Right lobe of liver (tissue), 6 donors: ENCODE measurements around the gene PCDHGA2. TPM values are rescaled to one million over a fixed set of nuclear protein-coding genes. Genes with fewer than 3 reads are reported as not detected.
A peak's percentile ranks its signal among the peaks of the same experiment; 100 is the strongest.
"Not testable (repeated sequence)": the region's sequence is repeated elsewhere in the genome, so short reads cannot be mapped to it uniquely, and the experiment has no call there.

ENCODE experiments used
- ATAC-seq, 4 donors: fragments of 200-7000 bp; cut with Tn5 transposase; one replicate each; pipeline ENCODE4 v1.9.1; 2020; ENCODE audit warnings: mild to moderate bottlenecking in 4 of 4, moderate library complexity in 4 of 4
- DNase-seq, 3 donors: peaks; one replicate each; pipeline ENCODE4 v3.0.0-alpha.2; 2020
- H3K27ac ChIP-seq, 3 donors: fragments of 200-600 bp; one replicate each; pipeline ENCODE4 v1.8.0; 2022
- H3K27me3 ChIP-seq, 2 donors: fragments of 200-600 bp; one replicate each; pipeline ENCODE4 v1.8.0; 2022
- H3K36me3 ChIP-seq, 4 donors: fragments of 200-600 bp; sonication (generic) in 1 of 4; one replicate each; pipeline versions ENCODE4 v1.5.1 to v1.8.0; 2017 to 2022; ENCODE audit warnings: control low read depth in 1 of 4
- H3K4me1 ChIP-seq, 4 donors: fragments of 200-600 bp; sonication (generic) in 1 of 4; one replicate each; pipeline versions ENCODE4 v1.5.1 to v1.8.0; 2017 to 2022; ENCODE audit warnings: control low read depth in 1 of 4
- H3K4me3 ChIP-seq, 3 donors: fragments of 200-600 bp; one replicate each; pipeline ENCODE4 v1.8.0; 2022
- H3K9me3 ChIP-seq, 4 donors: fragments of 200-600 bp; sonication (generic) in 1 of 4; one replicate each; pipeline versions ENCODE4 v1.5.1 to v1.8.0; 2017 to 2022; ENCODE audit warnings: control low read depth in 1 of 4
- CTCF ChIP-seq, 4 donors: fragments of 200-600 bp in 3 of 4; fragments of 450-650 bp in 1 of 4; IDR thresholded peaks; one replicate each; pipeline versions ENCODE4 v1.5.1 to v1.8.0; 2016 to 2022; ENCODE audit warnings: antibody characterized with exemption in 4 of 4, mild to moderate bottlenecking in 2 of 4
- POLR2A ChIP-seq: fragments of 450-650 bp; IDR thresholded peaks from one replicate; pipeline ENCODE4 v1.6.1; 2017; ENCODE audit warnings: antibody characterized with exemption, mild to moderate bottlenecking
- WGBS: methylation state at CpG from one replicate; pipeline ENCODE4 v1.1.6; 2018; ENCODE audit warnings: low coverage, low lambda C conversion rate; ENCODE audit not compliant: insufficient coverage; ENCODE audit errors: missing lambda C conversion rate; 5-methylcytosine and 5-hydroxymethylcytosine counted together
- intact Hi-C, 2 donors: fragments of 100-400 bp; cut with DNase I; formaldehyde crosslinking; loops; one replicate each; pipeline versions ENCODE4 v1.11.2 to v1.14.1; 2022
- total RNA-seq, 6 experiments: library from RNA; depleted of rRNA in 2 of 6; stranded (reverse); fragments of >200 nt in 2 of 6; fragmentation: NEBNext Ultra II Directional in 3 of 6; extraction: Animal tissue kit (Norgen Biotek cat#: 25700) in 3 of 6; gene quantifications; one replicate each; pipeline versions ENCODE4 v1.1.0 to v1.2.4, GENCODE V29; 2016 to 2023
- donor health status: DM: no; HTN: yes; CAD: no.
- donor health status: DM: no; HTN: no; CAD: no.
- donor health status: DM: no; HTN: no; CAD: no.
- donor health status: DM: no; HTN: yes; CAD: no.
- donor health status: DM: no; HTN: yes; CAD: no.

Gene PCDHGA2
- total RNA-seq, 6 experiments from 2014 or later: 0.49 to 0.88 (median 0.57) TPM

GRCh38 chr5:141342773-141343172 lies 4.2 kb downstream of the PCDHGA2 start:
- Histone ChIP-seq H3K4me1 (no peaks in the 10 kb centered on the region), H3K27ac (no peak overlapping the region), H3K36me3 (no peaks in the 10 kb centered on the region), H3K27me3 (no peaks in the 10 kb centered on the region), H3K4me3 (no peak overlapping the region), H3K9me3 (peaks cover 0 to 4% (median 0%) of the 10 kb centered on the region in 4 donors)
- no peak for TF ChIP-seq POLR2A
- no peak for TF ChIP-seq CTCF (IDR thresholded peaks at IDR 0.05)
- intact Hi-C loops: no loop called here
- no peak for DNase-seq
- WGBS: 31% methylated on average over 1 of the region's 1 CpG
- no peak for ATAC-seq

GRCh38 chr5:141343242-141343952 lies 4.8 kb downstream of the PCDHGA2 start, which contains the start of gene PCDHGA3:
Gene PCDHGA3, plus strand, starts transcription at chr5:141343829. Its CDS starts 205 bp downstream, at chr5:141344034.
- H3K27me3 ChIP-seq: no peaks in the 10 kb centered on the region
- WGBS: 15% methylated on average over 9 of the region's 9 CpGs
- intact Hi-C loops: no loop called here
- TF ChIP-seq CTCF (IDR thresholded peaks at IDR 0.05): peak in 3 of 4 donors; percentile 13 to 22 (median 22)
- no peak for TF ChIP-seq POLR2A
- H3K4me1 ChIP-seq: no peaks in the 10 kb centered on the region
- H3K9me3 ChIP-seq: peaks cover 0 to 4% (median 0%) of the 10 kb centered on the region in 4 donors
- no peak within 1 kb of the TSS for H3K27ac ChIP-seq
- ATAC-seq (peak in 2 of 4 donors; percentile 41 to 43), DNase-seq (no peak)
- no peaks in the 10 kb centered on the region for H3K36me3 ChIP-seq
- H3K4me3 ChIP-seq: peak within 1 kb of the TSS in 2 of 3 donors; percentile 18 to 24

GRCh38 chr5:141343953-141344463 lies 5.4 kb downstream of the PCDHGA2 start:
- WGBS: 23% methylated on average over 13 of the region's 31 CpGs
- peaks cover 0 to 4% (median 0%) of the 10 kb centered on the region in 4 donors for H3K9me3 ChIP-seq

GRCh38 chr5:141345327-141345726 lies 6.8 kb downstream of the PCDHGA2 start:
- H3K9me3 ChIP-seq: peaks cover 0 to 4% (median 0%) of the 10 kb centered on the region in 4 donors
- no peaks in the 10 kb centered on the region for H3K4me1 ChIP-seq
- H3K27me3 ChIP-seq: no peaks in the 10 kb centered on the region
- ATAC-seq (no peak), DNase-seq (peak in 1 of 3 donors; percentile 31)
- intact Hi-C loops: no loop called here
- TF ChIP-seq POLR2A: no peak
- no peak for TF ChIP-seq CTCF (IDR thresholded peaks at IDR 0.05)
- WGBS: 54% methylated on average over 8 of the region's 20 CpGs
- no peak overlapping the region for H3K27ac ChIP-seq
- H3K4me3 ChIP-seq: no peak overlapping the region
- H3K36me3 ChIP-seq: no peaks in the 10 kb centered on the region

More at GRCh38 chr5:141343953-141344463, 5.4 kb downstream of the PCDHGA2 start:
- no peaks in the 10 kb centered on the region for H3K27me3 ChIP-seq
- ATAC-seq (no peak), DNase-seq (no peak)
- peak overlapping the region in 2 of 3 donors; percentile 18 to 24 for H3K4me3 ChIP-seq
- H3K36me3 ChIP-seq: no peaks in the 10 kb centered on the region
- H3K27ac ChIP-seq: no peak overlapping the region
- intact Hi-C loops: no loop called here
- TF ChIP-seq CTCF (IDR thresholded peaks at IDR 0.05): peak in 1 of 4 donors; percentile 2
- no peak for TF ChIP-seq POLR2A
- no peaks in the 10 kb centered on the region for H3K4me1 ChIP-seq

- intact Hi-C loops, H3K27me3 ChIP-seq, H3K9me3 ChIP-seq, DNase-seq, H3K36me3 ChIP-seq, H3K4me1 ChIP-seq, H3K27ac ChIP-seq, H3K4me3 ChIP-seq, ATAC-seq: not testable (repeated sequence)
- 41% methylated on average over 8 of the region's 35 CpGs for WGBS
Measured at GRCh38 chr5:141346017-141346416, 7.5 kb downstream of the PCDHGA2 start.
